SK-N-DZ (cell line): ENCODE results near the gene MYO3B.

Source experiments
- DNase-seq: peaks from one replicate; pipeline ENCODE4 v3.0.0-alpha.2; 2015; ENCODE audit warnings: low spot score

The MYO3B gene

GRCh38 chr2:170553748-170554147, 375.8 kb downstream of the MYO3B start:
- no peak for DNase-seq

DNA sequence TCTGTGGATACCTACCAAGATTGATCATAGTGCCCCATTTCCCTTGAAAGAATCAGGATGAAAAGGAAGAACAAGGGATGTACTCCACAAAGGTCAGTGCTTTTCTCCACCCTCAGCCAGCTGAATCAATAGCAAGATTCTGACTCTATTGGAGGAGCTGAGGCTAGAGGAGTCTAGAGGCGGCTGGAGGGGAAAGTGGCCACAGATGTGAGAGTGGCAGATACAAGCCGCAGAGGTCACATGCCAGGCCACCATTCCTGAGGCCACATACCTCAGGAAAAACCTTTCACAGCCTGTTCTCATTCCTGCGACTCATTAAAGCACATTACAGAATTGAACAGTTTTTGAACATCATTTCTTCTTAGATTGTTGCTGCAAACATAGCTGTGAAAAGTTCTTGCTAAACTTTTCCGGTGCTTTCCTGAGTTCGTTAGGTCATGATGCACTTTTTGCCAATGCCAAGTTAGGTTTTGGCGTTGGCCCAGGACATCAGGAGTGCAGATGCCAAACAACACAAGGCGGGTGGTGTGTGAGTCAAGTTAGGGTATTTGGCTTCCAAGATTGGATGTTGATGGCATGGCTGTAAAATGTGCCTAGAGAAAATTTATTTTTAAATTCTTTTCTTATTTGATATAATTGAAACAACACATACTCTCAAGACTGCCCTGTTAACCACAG, 376.5 kb downstream of the MYO3B start:
- no peak for DNase-seq

GRCh38 chr2:170562928-170563327, 385.0 kb downstream of the MYO3B start:
- DNase-seq, result no peak

- no peak for DNase-seq
These were observed 385.5 kb downstream of the MYO3B start for GRCh38 chr2:170563401-170563800.

- no peak for DNase-seq
These were observed 388.2 kb downstream of the MYO3B start for GRCh38 chr2:170566138-170566537.

DNA sequence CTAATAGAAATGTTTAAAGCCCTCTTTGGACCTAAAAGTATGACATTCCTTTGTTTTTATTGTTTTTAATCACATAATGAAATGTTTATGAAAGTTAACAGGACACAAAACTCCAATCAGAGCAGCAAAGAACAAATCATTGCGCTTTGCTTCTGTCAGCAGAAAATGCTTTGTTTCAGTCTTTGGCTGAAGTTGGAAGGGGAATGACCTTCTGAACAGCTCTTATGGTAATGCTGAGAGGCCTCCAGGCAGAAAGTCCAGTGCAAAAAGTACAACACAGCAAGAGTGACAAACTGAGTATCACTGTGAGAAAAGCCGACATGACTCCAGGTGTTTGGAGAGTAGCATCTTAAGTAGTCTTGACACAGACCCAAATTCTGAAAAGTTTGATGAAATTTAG, 389.5 kb downstream of the MYO3B start:
- DNase-seq, result no peak

DNA sequence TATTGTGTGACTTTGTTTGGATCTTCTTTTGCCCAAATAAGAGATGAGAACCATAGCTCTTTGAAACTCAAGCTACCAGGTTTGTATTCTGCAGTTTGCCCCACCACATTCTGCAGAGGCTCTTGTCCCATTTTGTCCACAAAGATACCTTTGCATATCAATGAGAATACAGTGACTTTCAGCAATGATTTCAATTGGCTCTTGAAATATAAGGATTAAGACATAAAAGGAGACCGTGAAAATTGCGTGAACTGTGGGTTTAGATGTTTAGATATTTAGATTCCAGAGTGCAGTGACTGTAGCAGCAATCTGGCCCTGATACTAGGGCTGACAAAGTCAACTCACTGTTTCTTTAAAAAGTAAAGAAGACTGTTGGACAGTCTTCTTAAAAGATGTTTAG, 390.6 kb downstream of the MYO3B start:
- no peak for DNase-seq

DNA sequence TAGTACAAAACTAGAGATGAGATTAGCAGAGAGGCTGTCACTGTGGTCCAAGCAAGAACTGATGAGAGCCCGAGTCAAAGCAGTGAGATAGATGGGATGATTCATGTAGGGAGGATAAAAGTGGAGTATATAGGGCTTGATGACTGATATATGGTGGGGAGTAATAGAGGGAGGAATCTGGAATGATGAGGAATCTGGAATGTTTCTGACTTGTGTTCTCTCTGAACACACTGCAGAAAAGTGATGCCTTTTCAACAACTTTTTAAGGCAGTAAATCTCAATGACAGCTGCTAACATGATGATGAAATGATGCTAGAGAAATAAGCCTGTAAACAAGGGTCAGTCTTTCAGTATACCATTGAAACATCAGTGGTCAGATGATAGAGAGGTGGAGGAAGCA, 393.7 kb downstream of the MYO3B start:
- no peak for DNase-seq

GRCh38 chr2:170573671-170574070, 395.7 kb downstream of the MYO3B start:
- DNase-seq, result no peak

GRCh38 chr2:170576296-170576695, 398.3 kb downstream of the MYO3B start:
- DNase-seq, result no peak

DNA sequence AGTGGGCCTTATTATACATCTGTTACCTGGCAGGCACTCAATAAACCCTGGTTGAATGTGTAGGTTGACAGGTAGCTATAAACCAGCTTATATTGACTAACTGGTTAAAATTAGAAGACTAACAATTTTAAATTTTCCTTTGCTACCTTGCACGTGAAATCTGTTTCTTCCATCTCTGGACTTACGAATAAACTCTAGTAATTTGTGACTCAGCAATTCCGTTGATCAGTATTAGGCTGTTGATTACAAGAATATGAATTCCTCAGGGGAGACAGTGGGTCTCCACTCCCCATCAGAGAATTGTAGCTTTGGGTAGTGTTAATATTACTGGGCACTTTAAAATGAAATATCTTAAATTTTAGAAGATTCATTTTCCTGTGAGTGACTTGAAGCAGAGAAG, 399.4 kb downstream of the MYO3B start:
- DNase-seq, result no peak

- no peak for DNase-seq
These were observed 400.7 kb downstream of the MYO3B start for GRCh38 chr2:170578606-170579005.

- DNase-seq, result no peak
These were observed 401.6 kb downstream of the MYO3B start for GRCh38 chr2:170579511-170579910.

DNA sequence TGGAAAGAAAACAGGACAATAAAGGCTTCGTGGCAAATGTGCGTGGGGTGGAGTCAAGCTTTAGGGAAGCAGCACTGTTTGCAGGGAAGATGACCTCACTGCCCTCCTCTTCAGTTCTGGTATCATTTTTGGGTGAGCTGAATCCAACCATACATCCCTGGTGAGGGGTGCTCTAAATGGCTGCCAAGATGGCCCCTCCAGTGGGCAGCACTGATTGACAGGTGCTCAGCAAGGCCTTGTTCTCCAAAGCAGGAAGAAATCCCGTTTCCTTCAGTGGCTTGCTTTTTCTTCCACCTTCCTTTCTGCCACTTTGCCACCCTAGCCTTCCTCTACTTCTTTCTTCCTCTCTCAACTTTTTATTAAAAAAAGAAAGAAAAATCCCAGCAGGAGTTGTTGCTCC, 404.4 kb downstream of the MYO3B start:
- DNase-seq, result no peak

DNA sequence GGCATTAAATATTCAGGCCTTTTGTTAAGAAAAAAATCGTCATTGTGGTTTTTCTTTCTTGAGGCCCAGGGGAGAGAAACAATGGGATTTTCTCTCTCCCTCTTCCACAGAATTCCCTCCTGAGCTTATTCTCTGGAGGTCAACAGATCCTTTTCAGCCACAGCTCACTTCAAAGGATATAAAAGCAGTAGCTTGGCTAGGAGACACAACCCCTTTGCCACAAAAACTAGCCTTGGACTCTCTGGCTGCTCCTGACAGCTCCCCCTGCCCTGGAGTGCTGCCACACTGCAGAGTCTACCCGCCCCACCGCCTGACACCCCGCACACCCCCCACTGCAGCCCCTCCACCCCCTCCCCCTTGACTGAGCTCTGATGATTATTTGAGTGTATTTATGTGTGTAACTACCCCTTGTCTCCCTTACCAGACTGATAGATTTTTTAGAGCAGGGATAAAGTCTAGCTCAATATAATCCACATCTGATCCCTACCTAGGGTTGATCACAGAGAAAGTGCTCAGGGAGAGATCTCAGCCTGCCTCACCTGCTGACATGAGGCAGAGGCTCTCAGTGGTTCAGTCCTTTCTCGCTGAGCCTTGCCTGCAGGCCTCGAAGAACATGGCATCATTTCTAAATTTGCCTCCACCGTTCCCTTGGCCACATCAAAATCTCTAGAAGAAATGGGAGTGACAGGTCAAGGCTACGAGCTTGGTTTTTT, 405.0 kb downstream of the MYO3B start:
- no peak for DNase-seq

- no peak for DNase-seq
These were observed 407.1 kb downstream of the MYO3B start for GRCh38 chr2:170585067-170585466.

- DNase-seq, result no peak
These were observed 408.7 kb downstream of the MYO3B start for GRCh38 chr2:170586571-170587095.

- DNase-seq, result no peak
These were observed 409.2 kb downstream of the MYO3B start for GRCh38 chr2:170587117-170587516.

DNA sequence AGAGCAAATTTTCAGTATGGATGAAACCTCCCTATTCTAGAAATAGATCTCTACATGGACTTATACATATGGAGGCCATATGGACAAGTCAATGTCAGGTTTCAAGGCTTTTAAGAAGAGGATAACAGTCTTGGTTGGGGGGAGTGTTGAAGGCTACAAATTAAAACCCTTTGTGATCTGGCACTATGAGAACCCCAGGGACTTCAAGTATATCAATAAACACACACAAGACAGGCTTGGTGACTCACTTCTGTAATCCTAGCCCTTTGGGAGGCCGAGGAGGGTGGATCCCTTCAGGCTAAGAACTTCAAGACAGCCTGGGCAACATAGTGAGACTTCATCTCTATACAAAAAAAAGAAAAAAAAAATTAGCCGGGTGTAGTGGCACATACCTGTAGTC, 410.0 kb downstream of the MYO3B start:
- DNase-seq, result no peak

DNA sequence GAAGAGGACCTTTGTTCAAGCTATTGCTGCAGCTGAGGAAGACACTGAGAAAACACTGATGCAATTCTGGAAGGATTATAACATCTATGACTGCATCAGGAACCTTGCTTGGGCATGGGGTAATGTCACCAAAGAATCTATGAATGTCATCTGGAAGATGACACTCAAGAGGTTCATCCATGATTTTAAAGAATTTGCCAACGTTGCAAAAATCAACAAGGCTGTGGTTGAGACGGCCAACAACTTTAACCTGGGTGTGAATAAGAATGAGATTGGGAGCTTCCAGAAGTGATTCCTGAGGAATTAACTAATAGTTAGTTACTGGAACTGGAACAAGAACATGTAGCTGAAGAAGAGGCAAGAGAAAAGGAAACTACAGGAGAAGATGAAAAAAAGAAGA, 410.8 kb downstream of the MYO3B start:
- DNase-seq, result no peak

- DNase-seq, result no peak
These were observed 418.6 kb downstream of the MYO3B start for GRCh38 chr2:170596576-170596975.

- no peak for DNase-seq
These were observed 420.1 kb downstream of the MYO3B start for GRCh38 chr2:170598067-170598395.

DNA sequence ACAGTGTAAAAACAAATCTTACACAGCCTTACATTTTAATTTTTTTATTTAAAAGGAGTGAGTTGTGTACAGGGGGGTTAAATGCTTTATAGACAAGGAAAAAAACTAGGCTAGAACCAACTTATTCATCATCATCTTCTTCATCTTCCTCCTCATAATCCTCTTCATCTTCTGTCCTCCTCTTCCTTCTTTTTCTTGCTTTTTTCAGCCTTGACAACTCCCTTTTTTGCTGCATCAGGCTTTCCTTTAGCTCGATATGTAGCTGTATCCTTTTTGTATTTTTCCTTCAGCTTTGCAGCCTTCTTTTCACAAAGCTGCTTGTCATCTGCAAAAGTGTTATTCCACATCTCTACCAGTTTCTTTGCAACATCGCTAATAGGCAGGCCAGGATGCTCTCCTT, 423.5 kb downstream of the MYO3B start:
- DNase-seq, result no peak
